ENCODE data around the gene PCSK5. TPM values are rescaled to one million over a fixed set of nuclear protein-coding genes. Genes with fewer than 3 reads are reported as not detected.

Gene PCSK5
- total and polyA plus RNA-seq, 8 donors, result 0.37 to 86.3 (median 4.9) TPM

- TF ChIP-seq POLR2AphosphoS5 (IDR thresholded peaks at IDR 0.05) (no peak), EP300 (IDR thresholded peaks at IDR 0.05) (no peak), POLR2A (IDR thresholded peaks at IDR 0.05) (no peak), CTCF (IDR thresholded peaks at IDR 0.05) (no peak)
- Histone ChIP-seq H3K27me3 (no peaks in the 10 kb centered on the region), H3K9me3 (no peaks in the 10 kb centered on the region), H3K27ac (no peak overlapping the region), H3K36me3 (no peaks in the 10 kb centered on the region), H3K4me3 (no peak overlapping the region), H3K4me1 (peaks cover 0 to 25% (median 4%) of the 10 kb centered on the region in 4 donors)
- no peak for DNase-seq
- WGBS, 5 donors, result 60 to 76% (median 63%) methylated on average over 3 of the region's 3 CpGs
- intact Hi-C loops (cut with DNase I; ENCODE audit: low total_unique reads), result no loop called here
These were observed 472.5 kb downstream of the PCSK5 start for GRCh38 chr9:76363032-76363395.

- peaks cover 4 to 40% (median 14%) of the 10 kb centered on the region in 4 donors for H3K4me1 ChIP-seq
- DNase-seq, result peak in 1 of 2 donors; percentile 23
- H3K36me3 ChIP-seq, result no peaks in the 10 kb centered on the region
- H3K4me3 ChIP-seq, result no peak overlapping the region
- 19 to 38% (median 25%) methylated on average over 1 of the region's 1 CpG for WGBS, 5 donors
- no peaks in the 10 kb centered on the region for H3K9me3 ChIP-seq
- TF ChIP-seq POLR2A (IDR thresholded peaks at IDR 0.05) (no peak), POLR2AphosphoS5 (IDR thresholded peaks at IDR 0.05) (peak in 1 of 3 donors; percentile 37), CTCF (IDR thresholded peaks at IDR 0.05) (no peak), EP300 (IDR thresholded peaks at IDR 0.05) (no peak)
- H3K27ac ChIP-seq, result no peak overlapping the region
- intact Hi-C loops (cut with DNase I; ENCODE audit: low total_unique reads), result no loop called here
- no peaks in the 10 kb centered on the region for H3K27me3 ChIP-seq
These were observed 474.6 kb downstream of the PCSK5 start for GRCh38 chr9:76365028-76365427.

GRCh38 chr9:76366275-76366674, 475.8 kb downstream of the PCSK5 start:
- intact Hi-C loops (cut with DNase I; ENCODE audit: low total_unique reads), result no loop called here
- Histone ChIP-seq H3K4me1 (peaks cover 9 to 52% (median 20%) of the 10 kb centered on the region in 4 donors), H3K27ac (no peak overlapping the region), H3K36me3 (no peaks in the 10 kb centered on the region), H3K4me3 (no peak overlapping the region), H3K27me3 (no peaks in the 10 kb centered on the region), H3K9me3 (no peaks in the 10 kb centered on the region)
- WGBS, 5 donors, result 47 to 68% (median 50%) methylated on average over 4 of the region's 4 CpGs
- TF ChIP-seq CTCF (IDR thresholded peaks at IDR 0.05) (no peak), EP300 (IDR thresholded peaks at IDR 0.05) (no peak), POLR2A (IDR thresholded peaks at IDR 0.05) (no peak), POLR2AphosphoS5 (IDR thresholded peaks at IDR 0.05) (no peak)
- peak in 1 of 2 donors; percentile 19 for DNase-seq

- intact Hi-C loops (cut with DNase I; ENCODE audit: low total_unique reads), result no loop called here
- Histone ChIP-seq H3K27ac (peak overlapping the region; percentile 30 to 76 (median 66)), H3K36me3 (no peaks in the 10 kb centered on the region), H3K9me3 (no peaks in the 10 kb centered on the region), H3K4me1 (peaks cover 34 to 79% (median 47%) of the 10 kb centered on the region in 4 donors), H3K27me3 (no peaks in the 10 kb centered on the region), H3K4me3 (no peak overlapping the region)
- 17 to 38% (median 30%) methylated on average over 4 of the region's 4 CpGs for WGBS, 5 donors
- DNase-seq, result peak; percentile 85 to 87
- TF ChIP-seq EP300 (IDR thresholded peaks at IDR 0.05), result no peak
- no peak for TF ChIP-seq POLR2A (IDR thresholded peaks at IDR 0.05)
- TF ChIP-seq POLR2AphosphoS5 (IDR thresholded peaks at IDR 0.05), result peak in 2 of 3 donors; percentile 25 to 43
- no peak for TF ChIP-seq CTCF (IDR thresholded peaks at IDR 0.05)
These were observed 479.1 kb downstream of the PCSK5 start for GRCh38 chr9:76369583-76369982.

Measured in stomach (tissue), 9 donors.